SK-N-SH (cell line): ENCODE data around the gene FLT4. TPM values are rescaled to one million over a fixed set of nuclear protein-coding genes. Genes with fewer than 3 reads are reported as not detected.
A peak's percentile ranks its signal among the peaks of the same experiment; 100 is the strongest.

Source experiments
- CTCF ChIA-PET: fragments of 300-600, 350-600 bp; formaldehyde crosslinking; extraction: SDS; loops from one replicate; lab custom pipeline; 2021; lab: Yijun Ruan, JAX
- POLR2A ChIA-PET: fragments of 350-600 bp; sonication (Branson Sonifier 250); formaldehyde crosslinking; extraction: SDS; loops from one replicate; lab custom pipeline; 2020; ENCODE audit warnings: antibody characterized with exemption, inconsistent platforms; lab: Yijun Ruan, JAX
- DNase-seq: peaks from one replicate; pipeline ENCODE4 v3.0.0; 2012
- H2AFZ ChIP-seq: fragments of 200-600 bp; sonication (generic); 2 replicates; pipeline ENCODE4 v1.8.1; 2016; ENCODE audit warnings: antibody characterized with exemption, mild to moderate bottlenecking, low read depth
- H3F3A ChIP-seq: fragments of 200-600 bp; sonication (generic); replicated peaks from 2 replicates; pipeline ENCODE3; 2016; ENCODE audit warnings: antibody characterized with exemption, mild to moderate bottlenecking; ENCODE audit not compliant: insufficient read depth
- H3K27ac ChIP-seq, 2 experiments: fragments of 200-500 bp in 1 of 2; fragments of 200-600 bp in 1 of 2; sonication (Bioruptor generic) in 1 of 2; sonication (generic), shearing (Covaris generic) in 1 of 2; 2 replicates each; pipeline versions ENCODE4 v1.5.1 to v1.6.1; 2014 to 2016; ENCODE audit warnings: low read depth in 2 of 2, inconsistent platforms in 1 of 2, low read length in 1 of 2, mild to moderate bottlenecking in 1 of 2, mixed read lengths in 1 of 2
- H3K27me3 ChIP-seq: fragments of 200-600 bp; sonication (generic), shearing (Covaris generic); 2 replicates; pipeline ENCODE4 v1.6.1; 2016; ENCODE audit warnings: mixed run types; ENCODE audit not compliant: insufficient read depth
- H3K36me3 ChIP-seq, 2 experiments: fragments of 200-500 bp in 1 of 2; fragments of 200-600 bp in 1 of 2; sonication (Bioruptor generic) in 1 of 2; sonication (generic) in 1 of 2; replicated peaks in 1 of 2; 2 replicates each; pipeline versions ENCODE3 to v1.5.1; 2014 to 2016; ENCODE audit warnings: low read length in 1 of 2, mild to moderate bottlenecking in 1 of 2; ENCODE audit not compliant: insufficient read depth in 2 of 2, control insufficient read depth in 1 of 2
- H3K4me1 ChIP-seq, 2 experiments: fragments of 200-500 bp in 1 of 2; fragments of 200-600 bp in 1 of 2; sonication (Bioruptor generic) in 1 of 2; sonication (generic), shearing (Covaris generic) in 1 of 2; 2 replicates each; pipeline versions ENCODE4 v1.5.1 to v1.6.1; 2014 to 2016; ENCODE audit warnings: low read depth in 1 of 2, low read length in 1 of 2, mixed run types in 1 of 2; ENCODE audit not compliant: insufficient read depth in 2 of 2, control insufficient read depth in 1 of 2
- H3K4me2 ChIP-seq: fragments of 200-600 bp; sonication (generic), shearing (Covaris generic); 2 replicates; pipeline ENCODE4 v1.6.1; 2017; ENCODE audit warnings: mixed run types
- H3K4me3 ChIP-seq, 2 experiments: fragments of 200-500 bp in 1 of 2; fragments of 200-600 bp in 1 of 2; sonication (Bioruptor generic) in 1 of 2; sonication (generic), shearing (Covaris generic) in 1 of 2; 2 replicates each; pipeline versions ENCODE4 v1.5.1 to v1.8.1; 2014 to 2016; ENCODE audit warnings: low read depth in 2 of 2, inconsistent platforms in 1 of 2, low read length in 1 of 2, mild to moderate bottlenecking in 1 of 2, mixed read lengths in 1 of 2, moderate library complexity in 1 of 2
- H3K79me2 ChIP-seq: fragments of 200-600 bp; sonication (generic); 2 replicates; pipeline ENCODE4 v1.8.1; 2017; ENCODE audit warnings: mild to moderate bottlenecking; ENCODE audit not compliant: insufficient read depth
- H3K9ac ChIP-seq: fragments of 200-600 bp; sonication (generic); 2 replicates; pipeline ENCODE4 v1.6.1; 2017; ENCODE audit warnings: mixed run types
- H3K9me2 ChIP-seq: fragments of 200-600 bp; sonication (generic); 2 replicates; pipeline ENCODE4 v1.6.1; 2017; ENCODE audit warnings: mixed run types
- H3K9me3 ChIP-seq: fragments of 200-600 bp; sonication (generic); 2 replicates; pipeline ENCODE4 v1.6.1; 2017; ENCODE audit warnings: mixed run types, mild to moderate bottlenecking, moderate library complexity
- H4K20me1 ChIP-seq: fragments of 200-600 bp; sonication (generic); 2 replicates; pipeline ENCODE4 v1.6.1; 2017; ENCODE audit warnings: mild to moderate bottlenecking, mixed run types; ENCODE audit not compliant: insufficient read depth
- CHD2 ChIP-seq: fragments of 150-350 bp; IDR thresholded peaks from 2 replicates; pipeline ENCODE4 v1.6.1; 2018; ENCODE audit warnings: low read length; ENCODE audit not compliant: partially characterized antibody
- ELF1 ChIP-seq: IDR thresholded peaks from 2 replicates; pipeline ENCODE4 v1.4.0; 2012
- EP300 ChIP-seq, 2 experiments: IDR thresholded peaks; 2 replicates each; pipeline versions ENCODE4 v1.4.0 to v1.6.1; 2012; ENCODE audit warnings: borderline replicate concordance in 1 of 2, low read depth in 1 of 2, low read length in 1 of 2
- FOSL2 ChIP-seq: IDR thresholded peaks from 2 replicates; pipeline ENCODE4 v1.4.0; 2012; ENCODE audit warnings: low read depth, mild to moderate bottlenecking, moderate library complexity, borderline replicate concordance
- FOXJ3 ChIP-seq: sonication (generic); formaldehyde crosslinking; IDR thresholded peaks from 2 replicates; pipeline ENCODE4 v1.5.1; 2020; ENCODE audit warnings: mild to moderate bottlenecking, missing genetic modification reagents
- MEF2A ChIP-seq: IDR thresholded peaks from 2 replicates; pipeline ENCODE4 v1.4.0; 2012; ENCODE audit warnings: low read depth, borderline replicate concordance
- NFIC ChIP-seq: IDR thresholded peaks from 2 replicates; pipeline ENCODE4 v1.4.0; 2012; ENCODE audit warnings: borderline replicate concordance
- NRF1 ChIP-seq: IDR thresholded peaks from 2 replicates; pipeline ENCODE4 v1.6.1; 2012; ENCODE audit warnings: low read depth, mild to moderate bottlenecking, low read length
- RAD21 ChIP-seq: IDR thresholded peaks from 2 replicates; pipeline ENCODE4 v1.6.1; 2012; ENCODE audit warnings: mild to moderate bottlenecking, low read length
- RCOR1 ChIP-seq: fragments of 150-350 bp; IDR thresholded peaks from 2 replicates; pipeline ENCODE4 v1.6.1; 2017; ENCODE audit warnings: antibody characterized with exemption, low read length
- SIN3A ChIP-seq: IDR thresholded peaks from 2 replicates; pipeline ENCODE4 v1.6.1; 2012; ENCODE audit warnings: low read depth, mild to moderate bottlenecking, low read length, moderate library complexity, borderline replicate concordance
- SMC3 ChIP-seq: IDR thresholded peaks from 2 replicates; pipeline ENCODE4 v1.6.1; 2012; ENCODE audit warnings: low read depth, low read length, improper control_type of control experiment
- TAF1 ChIP-seq: IDR thresholded peaks from 2 replicates; pipeline ENCODE4 v1.6.1; 2012; ENCODE audit warnings: low read depth, mild to moderate bottlenecking, low read length, moderate library complexity, borderline replicate concordance
- TEAD4 ChIP-seq: IDR thresholded peaks from 2 replicates; pipeline ENCODE4 v1.4.0; 2012; ENCODE audit warnings: mild to moderate bottlenecking, borderline replicate concordance; ENCODE audit not compliant: insufficient read depth
- YY1 ChIP-seq: IDR thresholded peaks from 2 replicates; pipeline ENCODE4 v1.4.0; 2012; ENCODE audit warnings: low read depth, mild to moderate bottlenecking
- WGBS: methylation state at CpG from one replicate; pipeline ENCODE4 v1.1.6; 2017; ENCODE audit warnings: low lambda C conversion rate; 5-methylcytosine and 5-hydroxymethylcytosine counted together
- polyA plus RNA-seq, 3 experiments: library from polyadenylated mRNA; depleted of rRNA; stranded (reverse); fragments of >200 nt; gene quantifications; 2 replicates each; pipeline ENCODE4 v1.2.3, GENCODE V29; 2012
- TF ChIP-seq, protein P1 (sequence below): IDR thresholded peaks from 2 replicates; pipeline ENCODE4; 2012
- TF ChIP-seq, protein P2 (sequence below): fragments of 150-350 bp; IDR thresholded peaks from 2 replicates; pipeline ENCODE4 v1.6.1; 2016; ENCODE audit warnings: mild to moderate bottlenecking, low read depth, low read length
- TF ChIP-seq, protein P3 (sequence below): fragments of 200-600 bp; sonication (generic); IDR thresholded peaks from 2 replicates; pipeline ENCODE4 v1.6.1; 2017; ENCODE audit warnings: antibody characterized with exemption, mild to moderate bottlenecking, moderate library complexity

FLT4 gene
- polyA plus RNA-seq, 1 of the 3 experiments (the other 2 are of a cell fraction), result 0.05 TPM

GRCh38 chr5:180606215-180606785 is 43.1 kb downstream of the FLT4 start:
- ChIA-PET CTCF (interaction anchor here (0.6 to 6.1 kb wide), 30 partner anchors 8 to 403 kb away, joined by 3 to 43 read pairs (median 3); partner anchors contain the start of gene SCGB3A1), POLR2A (no interaction called here)
- Histone ChIP-seq H3K9me3 (no peaks in the 10 kb centered on the region), H3K9ac (no peak overlapping the region), H3K4me3 (peak overlapping the region in 1 of 2 experiments; percentile 48; a peak in 1 of 4 replicates), H3K27ac (no peak overlapping the region), H3K4me1 (no peaks in the 10 kb centered on the region), H4K20me1 (no peaks in the 10 kb centered on the region), H2AFZ (no peak overlapping the region), H3K4me2 (no peak overlapping the region), H3K36me3 (no peaks in the 10 kb centered on the region), H3F3A (no peaks in the 10 kb centered on the region), H3K27me3 (no peaks in the 10 kb centered on the region; the same call in 1 of the 2 replicates), H3K9me2 (no peaks in the 10 kb centered on the region), H3K79me2 (no peaks in the 10 kb centered on the region)
- no peak for TF ChIP-seq YY1
- TF ChIP-seq, protein P1, sequence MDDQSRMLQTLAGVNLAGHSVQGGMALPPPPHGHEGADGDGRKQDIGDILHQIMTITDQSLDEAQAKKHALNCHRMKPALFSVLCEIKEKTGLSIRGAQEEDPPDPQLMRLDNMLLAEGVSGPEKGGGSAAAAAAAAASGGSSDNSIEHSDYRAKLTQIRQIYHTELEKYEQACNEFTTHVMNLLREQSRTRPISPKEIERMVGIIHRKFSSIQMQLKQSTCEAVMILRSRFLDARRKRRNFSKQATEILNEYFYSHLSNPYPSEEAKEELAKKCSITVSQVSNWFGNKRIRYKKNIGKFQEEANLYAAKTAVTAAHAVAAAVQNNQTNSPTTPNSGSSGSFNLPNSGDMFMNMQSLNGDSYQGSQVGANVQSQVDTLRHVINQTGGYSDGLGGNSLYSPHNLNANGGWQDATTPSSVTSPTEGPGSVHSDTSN, result no peak
- no peak for TF ChIP-seq FOSL2
- TF ChIP-seq RCOR1, result no peak
- no peak for TF ChIP-seq FOXJ3
- WGBS, result 38% methylated on average over 21 of the region's 21 CpGs
- no peak for DNase-seq

GRCh38 chr5:180605554-180606214 is 43.7 kb downstream of the FLT4 start:
- POLR2A ChIA-PET, result no interaction called here
- DNase-seq, result peak; percentile 74
- Histone ChIP-seq H3K4me2 (no peak overlapping the region), H3K36me3 (no peaks in the 10 kb centered on the region), H3K4me1 (no peaks in the 10 kb centered on the region), H3K9me3 (no peaks in the 10 kb centered on the region), H3K79me2 (no peaks in the 10 kb centered on the region), H3K9me2 (no peaks in the 10 kb centered on the region), H2AFZ (no peak overlapping the region), H3K27me3 (no peaks in the 10 kb centered on the region; the same call in 1 of the 2 replicates)
- TF ChIP-seq, protein P2, sequence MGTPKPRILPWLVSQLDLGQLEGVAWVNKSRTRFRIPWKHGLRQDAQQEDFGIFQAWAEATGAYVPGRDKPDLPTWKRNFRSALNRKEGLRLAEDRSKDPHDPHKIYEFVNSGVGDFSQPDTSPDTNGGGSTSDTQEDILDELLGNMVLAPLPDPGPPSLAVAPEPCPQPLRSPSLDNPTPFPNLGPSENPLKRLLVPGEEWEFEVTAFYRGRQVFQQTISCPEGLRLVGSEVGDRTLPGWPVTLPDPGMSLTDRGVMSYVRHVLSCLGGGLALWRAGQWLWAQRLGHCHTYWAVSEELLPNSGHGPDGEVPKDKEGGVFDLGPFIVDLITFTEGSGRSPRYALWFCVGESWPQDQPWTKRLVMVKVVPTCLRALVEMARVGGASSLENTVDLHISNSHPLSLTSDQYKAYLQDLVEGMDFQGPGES, result no peak
- TF ChIP-seq SIN3A (no peak), TAF1 (no peak), NRF1 (no peak), ELF1 (no peak), TEAD4 (no peak), RAD21 (peak; percentile 59), RCOR1 (no peak), FOSL2 (no peak), CHD2 (no peak), NFIC (no peak), MEF2A (no peak), EP300 (IDR thresholded peaks at IDR 0.05; ENCODE audit: borderline replicate concordance in 1 of 2, low read depth in 1 of 2, low read length in 1 of 2) (no peak), SMC3 (peak; percentile 50)
- TF ChIP-seq, protein P1, result no peak
- TF ChIP-seq, protein P3, sequence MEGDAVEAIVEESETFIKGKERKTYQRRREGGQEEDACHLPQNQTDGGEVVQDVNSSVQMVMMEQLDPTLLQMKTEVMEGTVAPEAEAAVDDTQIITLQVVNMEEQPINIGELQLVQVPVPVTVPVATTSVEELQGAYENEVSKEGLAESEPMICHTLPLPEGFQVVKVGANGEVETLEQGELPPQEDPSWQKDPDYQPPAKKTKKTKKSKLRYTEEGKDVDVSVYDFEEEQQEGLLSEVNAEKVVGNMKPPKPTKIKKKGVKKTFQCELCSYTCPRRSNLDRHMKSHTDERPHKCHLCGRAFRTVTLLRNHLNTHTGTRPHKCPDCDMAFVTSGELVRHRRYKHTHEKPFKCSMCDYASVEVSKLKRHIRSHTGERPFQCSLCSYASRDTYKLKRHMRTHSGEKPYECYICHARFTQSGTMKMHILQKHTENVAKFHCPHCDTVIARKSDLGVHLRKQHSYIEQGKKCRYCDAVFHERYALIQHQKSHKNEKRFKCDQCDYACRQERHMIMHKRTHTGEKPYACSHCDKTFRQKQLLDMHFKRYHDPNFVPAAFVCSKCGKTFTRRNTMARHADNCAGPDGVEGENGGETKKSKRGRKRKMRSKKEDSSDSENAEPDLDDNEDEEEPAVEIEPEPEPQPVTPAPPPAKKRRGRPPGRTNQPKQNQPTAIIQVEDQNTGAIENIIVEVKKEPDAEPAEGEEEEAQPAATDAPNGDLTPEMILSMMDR, result peak; percentile 76
- TF ChIP-seq, all 33 proteins: peak for 3
- Histone ChIP-seq H3K4me3 (peak overlapping the region in 1 of 2 experiments; percentile 48; a peak in 1 of 4 replicates), H4K20me1 (no peaks in the 10 kb centered on the region), H3K9ac (no peak overlapping the region), H3K27ac (no peak overlapping the region), H3F3A (no peaks in the 10 kb centered on the region)
- CTCF ChIA-PET, result interaction anchor here (0.6 to 6.1 kb wide), 22 partner anchors 9 to 402 kb away, joined by 3 to 43 read pairs (median 4); partner anchors contain the start of gene SCGB3A1
- 53% methylated on average over 11 of the region's 11 CpGs for WGBS
